Brain microvascular endothelial cell (primary cell): ENCODE data around the gene SREBF1.

ENCODE experiments used
- DNase-seq: peaks from one replicate; pipeline ENCODE4 v3.0.0-alpha.2; 2020
- H3K27ac ChIP-seq: fragments of 250-450 bp; sonication (Bioruptor Pico); 2 replicates; pipeline ENCODE4 v1.5.1; 2020; ENCODE audit warnings: mild to moderate bottlenecking, moderate library complexity
- H3K27me3 ChIP-seq: fragments of 250-450 bp; sonication (Bioruptor Pico); replicated peaks from 2 replicates; pipeline ENCODE4 v1.5.1; 2020; ENCODE audit warnings: mild to moderate bottlenecking
- H3K36me3 ChIP-seq: fragments of 250-450 bp; sonication (Bioruptor Pico); replicated peaks from 2 replicates; pipeline ENCODE4 v1.5.1; 2020; ENCODE audit warnings: mild to moderate bottlenecking
- H3K4me3 ChIP-seq: 2 replicates; pipeline ENCODE4 v1.5.1; 2011; ENCODE audit warnings: low read depth, mild to moderate bottlenecking, control low read depth, low read length, moderate library complexity
- in situ Hi-C: cut with HindIII; loops from 2 replicates; pipeline ENCODE4 v1.10.0; 2017; ENCODE audit warnings: low sequenced_read_pairs, low pct_ligation_motif_present
- TF ChIP-seq, protein P1 (sequence below): IDR thresholded peaks from 2 replicates; pipeline ENCODE4 v1.5.1; 2011; ENCODE audit warnings: low read depth, mild to moderate bottlenecking, moderate library complexity, low read length, control low read depth, inconsistent platforms; ENCODE audit errors: missing control alignments

Gene SREBF1

DNA sequence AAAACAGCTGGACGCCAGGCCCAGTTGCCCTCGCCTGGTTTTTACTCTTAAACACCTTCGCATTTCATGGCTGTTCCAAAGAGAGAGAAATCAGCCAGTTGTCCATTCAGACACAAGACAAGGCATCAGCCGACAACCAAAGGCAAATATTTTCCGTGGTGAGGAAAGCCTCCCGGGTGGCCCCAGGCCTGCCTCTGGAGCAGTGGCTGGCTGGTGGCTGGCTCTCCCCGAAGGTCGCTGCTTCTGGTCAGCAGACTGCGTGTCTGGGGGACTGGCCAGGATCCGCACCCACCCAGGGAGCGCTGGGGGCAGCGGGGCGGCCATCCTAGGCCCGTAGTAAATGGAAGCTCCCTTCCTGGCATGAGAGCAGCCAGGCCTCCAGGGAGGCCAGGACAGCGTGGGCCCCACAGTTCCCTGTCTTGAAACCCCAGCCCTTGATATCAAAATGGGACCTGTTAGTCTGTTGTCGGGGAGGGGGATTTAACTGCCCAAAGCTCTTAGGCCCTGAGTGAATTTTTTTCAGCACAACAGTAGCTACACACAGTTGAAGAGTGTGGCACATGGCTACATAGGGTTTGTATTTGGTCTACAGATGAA, 57.7 kb downstream of the SREBF1 start:
- TF ChIP-seq, protein P1, sequence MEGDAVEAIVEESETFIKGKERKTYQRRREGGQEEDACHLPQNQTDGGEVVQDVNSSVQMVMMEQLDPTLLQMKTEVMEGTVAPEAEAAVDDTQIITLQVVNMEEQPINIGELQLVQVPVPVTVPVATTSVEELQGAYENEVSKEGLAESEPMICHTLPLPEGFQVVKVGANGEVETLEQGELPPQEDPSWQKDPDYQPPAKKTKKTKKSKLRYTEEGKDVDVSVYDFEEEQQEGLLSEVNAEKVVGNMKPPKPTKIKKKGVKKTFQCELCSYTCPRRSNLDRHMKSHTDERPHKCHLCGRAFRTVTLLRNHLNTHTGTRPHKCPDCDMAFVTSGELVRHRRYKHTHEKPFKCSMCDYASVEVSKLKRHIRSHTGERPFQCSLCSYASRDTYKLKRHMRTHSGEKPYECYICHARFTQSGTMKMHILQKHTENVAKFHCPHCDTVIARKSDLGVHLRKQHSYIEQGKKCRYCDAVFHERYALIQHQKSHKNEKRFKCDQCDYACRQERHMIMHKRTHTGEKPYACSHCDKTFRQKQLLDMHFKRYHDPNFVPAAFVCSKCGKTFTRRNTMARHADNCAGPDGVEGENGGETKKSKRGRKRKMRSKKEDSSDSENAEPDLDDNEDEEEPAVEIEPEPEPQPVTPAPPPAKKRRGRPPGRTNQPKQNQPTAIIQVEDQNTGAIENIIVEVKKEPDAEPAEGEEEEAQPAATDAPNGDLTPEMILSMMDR, result no peak

DNA sequence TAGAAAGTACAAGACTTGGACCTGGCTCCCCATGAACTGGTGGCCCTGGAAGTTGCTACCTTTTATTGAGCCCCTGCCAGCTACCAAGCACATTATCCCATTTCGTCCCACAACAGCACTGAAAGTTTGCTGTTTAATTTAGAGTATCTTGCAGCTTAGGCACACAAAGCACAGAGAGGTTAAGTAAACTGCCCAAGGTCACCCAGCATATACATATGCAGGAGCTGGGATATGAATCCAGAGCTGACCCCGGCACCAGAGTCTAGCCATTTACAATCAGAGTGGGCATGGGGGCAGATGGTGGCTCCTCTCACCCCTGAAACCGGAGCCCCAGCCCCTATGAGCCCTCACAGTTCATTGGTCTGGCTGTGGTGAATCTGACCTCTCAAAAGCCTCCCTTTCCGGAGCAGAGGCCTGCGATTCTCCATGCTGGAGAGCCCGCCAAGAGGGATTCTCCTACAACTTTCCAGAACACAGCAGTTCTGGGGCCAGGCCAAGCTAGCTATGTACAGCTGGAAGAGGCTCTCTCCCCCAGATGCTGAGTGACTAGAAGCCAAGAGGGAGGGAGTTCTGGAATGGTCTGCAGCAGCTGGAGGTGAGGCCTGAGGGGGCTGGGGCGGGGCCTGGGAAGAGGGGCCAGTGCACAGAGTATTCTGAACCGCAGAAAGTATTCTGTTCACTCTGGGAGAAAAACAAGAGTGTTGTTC, 58.3 kb downstream of the SREBF1 start:
- Histone ChIP-seq H3K36me3 (no peaks in the 10 kb centered on the region), H3K4me3 (no peak overlapping the region), H3K27me3 (no peaks in the 10 kb centered on the region), H3K27ac (no peak overlapping the region)
- TF ChIP-seq, protein P1, result no peak
- no peak for DNase-seq
- in situ Hi-C loops, result no loop called here

More for the DNA sequence above, 57.7 kb downstream of the SREBF1 start:
- Histone ChIP-seq H3K36me3 (no peaks in the 10 kb centered on the region), H3K4me3 (no peak overlapping the region), H3K27me3 (no peaks in the 10 kb centered on the region), H3K27ac (no peak overlapping the region)
- in situ Hi-C loops, result no loop called here
- no peak for DNase-seq

DNA sequence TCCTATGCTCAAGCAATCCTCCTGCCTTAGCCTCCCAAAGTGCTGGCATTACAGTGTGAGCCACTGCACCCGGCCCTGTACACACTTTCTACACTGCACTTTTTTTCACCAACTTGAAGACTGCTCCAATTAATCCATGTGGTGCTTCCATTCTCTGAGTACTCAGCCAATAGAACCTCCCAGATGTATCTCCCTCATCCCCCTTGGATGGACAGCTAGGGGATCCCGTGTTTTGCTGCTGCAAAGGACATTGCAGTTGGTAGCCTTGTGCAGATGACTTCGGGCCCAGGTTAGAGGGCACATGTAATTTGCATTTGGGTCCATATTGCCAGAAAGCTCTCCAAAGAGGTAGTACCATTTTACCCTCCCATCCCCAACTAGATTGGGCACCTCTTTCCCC, 59.9 kb downstream of the SREBF1 start:
- DNase-seq, result no peak
- in situ Hi-C loops, result no loop called here
- H3K27me3 ChIP-seq, result no peaks in the 10 kb centered on the region
- H3K4me3 ChIP-seq, result no peak overlapping the region
- H3K36me3 ChIP-seq, result no peaks in the 10 kb centered on the region
- TF ChIP-seq, protein P1, result no peak
- H3K27ac ChIP-seq, result no peak overlapping the region

DNA sequence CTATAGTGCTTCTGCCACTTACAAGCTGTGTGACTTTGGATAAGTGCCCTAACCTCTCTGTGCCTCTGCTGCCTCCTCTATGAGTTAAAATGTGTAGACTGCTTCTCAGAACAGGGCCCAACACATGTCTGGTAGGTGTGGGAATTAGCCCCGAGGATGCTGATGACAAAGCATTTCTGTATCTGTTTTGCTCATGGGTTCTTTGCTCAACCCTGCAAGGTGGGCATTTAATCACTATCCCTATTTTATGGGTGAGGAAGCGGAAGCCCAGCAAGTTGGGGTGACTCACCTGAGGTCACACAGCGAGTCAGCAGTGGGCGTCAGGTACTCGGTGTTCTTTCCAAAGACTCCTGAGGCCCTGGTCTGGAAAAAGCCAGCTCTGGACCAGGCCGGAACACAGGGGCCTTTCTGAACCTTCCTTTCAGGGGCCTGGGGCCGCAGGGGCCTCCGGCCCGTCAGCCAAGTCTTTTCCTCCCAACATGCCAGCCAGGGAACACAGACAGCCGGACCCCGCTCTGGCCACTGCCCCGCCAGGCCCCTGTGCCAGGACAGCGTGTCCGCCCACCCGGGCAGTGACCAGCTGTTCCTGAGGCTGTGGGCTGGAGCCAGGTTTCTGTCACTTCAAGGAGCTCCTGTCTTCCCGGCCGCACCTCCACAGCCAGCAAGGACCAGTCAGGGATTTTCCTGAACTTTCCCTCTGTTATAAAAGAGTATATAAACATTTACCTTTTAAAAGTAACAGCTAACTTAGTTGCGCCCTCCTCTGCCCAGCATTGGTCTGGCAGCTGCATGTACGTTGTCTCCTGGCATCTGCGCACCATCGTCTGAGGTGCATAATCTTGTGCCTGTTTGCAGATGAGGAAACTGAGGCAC, 62.5 kb downstream of the SREBF1 start:
- no peak for DNase-seq
- no peaks in the 10 kb centered on the region for H3K36me3 ChIP-seq
- no peaks in the 10 kb centered on the region for H3K27me3 ChIP-seq
- no peak overlapping the region for H3K27ac ChIP-seq
- TF ChIP-seq, protein P1, result peak; percentile 64
- in situ Hi-C loops, result no loop called here
- H3K4me3 ChIP-seq, result no peak overlapping the region

DNA sequence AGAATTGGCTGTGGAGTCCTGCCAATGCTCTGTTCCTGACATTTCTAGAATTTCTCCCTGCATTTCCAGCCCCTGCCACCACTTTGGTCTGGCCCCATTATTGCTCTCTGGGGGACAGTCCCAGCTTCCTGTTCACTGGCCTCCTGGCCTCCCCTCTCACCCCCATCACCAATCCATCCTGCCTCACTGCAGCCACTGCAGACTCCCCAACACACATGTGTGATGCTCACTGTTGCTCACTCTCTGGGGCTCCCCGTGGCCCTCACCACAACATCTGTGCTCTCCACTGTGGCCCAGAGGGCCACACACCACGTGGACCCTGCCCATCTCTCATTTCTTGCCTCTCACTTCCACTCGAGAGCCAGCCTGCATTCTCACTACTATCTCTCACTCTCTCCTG, 64.6 kb downstream of the SREBF1 start:
- TF ChIP-seq, protein P1, result no peak
- DNase-seq, result no peak
- H3K36me3 ChIP-seq, result no peaks in the 10 kb centered on the region
- no peak overlapping the region for H3K27ac ChIP-seq
- no peaks in the 10 kb centered on the region for H3K27me3 ChIP-seq
- in situ Hi-C loops, result no loop called here
- H3K4me3 ChIP-seq, result no peak overlapping the region
